Astrocyte (in vitro differentiated cells and primary cell): ENCODE results near the gene SUSD2. TPM values are rescaled to one million over a fixed set of nuclear protein-coding genes. Genes with fewer than 3 reads are reported as not detected.

Source experiments
- DNase-seq: peaks from one replicate; pipeline ENCODE4 v3.0.0-alpha.2; 2010; ENCODE audit warnings: low read depth
- FAIRE-seq: peaks from 2 replicates; lab custom pipeline; 2011; peaks lifted over from hg19 to GRCh38; lab: Jason Lieb, UNC
- H2AFZ ChIP-seq: 2 replicates; pipeline ENCODE4 v1.6.0; 2012; ENCODE audit warnings: low read depth, low read length, inconsistent platforms
- H3K27ac ChIP-seq: 2 replicates; pipeline ENCODE4 v1.5.1; 2011; ENCODE audit warnings: low read depth, low read length, inconsistent platforms
- H3K27me3 ChIP-seq: 2 replicates; pipeline ENCODE4 v1.6.0; 2011; ENCODE audit warnings: low read length, inconsistent platforms; ENCODE audit not compliant: insufficient read depth
- H3K36me3 ChIP-seq: 2 replicates; pipeline ENCODE4 v1.5.1; 2011; ENCODE audit warnings: low read length, inconsistent platforms; ENCODE audit not compliant: insufficient read depth
- H3K4me1 ChIP-seq: 2 replicates; pipeline ENCODE4 v1.5.1; 2011; ENCODE audit warnings: low read length, inconsistent platforms; ENCODE audit not compliant: insufficient read depth
- H3K4me2 ChIP-seq: 2 replicates; pipeline ENCODE4 v1.6.0; 2012; ENCODE audit warnings: low read length, inconsistent platforms
- H3K4me3 ChIP-seq: 2 replicates; pipeline ENCODE4 v1.5.1; 2011; ENCODE audit warnings: low read depth, mild to moderate bottlenecking, low read length, inconsistent platforms; ENCODE audit not compliant: insufficient read depth
- H3K79me2 ChIP-seq: 2 replicates; pipeline ENCODE4 v1.6.0; 2012; ENCODE audit warnings: mild to moderate bottlenecking, low read length, inconsistent platforms; ENCODE audit not compliant: insufficient read depth
- H3K9ac ChIP-seq: 2 replicates; pipeline ENCODE4 v1.6.0; 2012; ENCODE audit warnings: mild to moderate bottlenecking, low read length, inconsistent platforms
- H3K9me3 ChIP-seq: 2 replicates; pipeline ENCODE4 v1.5.1; 2012; ENCODE audit warnings: low read depth, mild to moderate bottlenecking, low read length, inconsistent platforms; ENCODE audit not compliant: insufficient read depth
- H4K20me1 ChIP-seq: 2 replicates; pipeline ENCODE4 v1.6.0; 2012; ENCODE audit warnings: low read length, inconsistent platforms; ENCODE audit not compliant: insufficient read depth
- H3K27ac Mint-ChIP-seq: one replicate; pipeline ENCODE4 v1.8.0; 2021; ENCODE audit warnings: mild to moderate bottlenecking, mixed read lengths; ENCODE audit not compliant: unreplicated experiment
- H3K27me3 Mint-ChIP-seq: one replicate; pipeline ENCODE4 v1.8.0; 2021; ENCODE audit warnings: low read depth, mixed read lengths; ENCODE audit not compliant: unreplicated experiment
- H3K36me3 Mint-ChIP-seq: one replicate; pipeline ENCODE4 v1.8.0; 2021; ENCODE audit warnings: low read depth, mixed read lengths; ENCODE audit not compliant: unreplicated experiment
- H3K4me1 Mint-ChIP-seq: one replicate; pipeline ENCODE4 v1.8.0; 2021; ENCODE audit warnings: low read depth, mixed read lengths; ENCODE audit not compliant: unreplicated experiment
- H3K4me3 Mint-ChIP-seq: one replicate; pipeline ENCODE4 v1.8.0; 2021; ENCODE audit warnings: mild to moderate bottlenecking, moderate library complexity, mixed read lengths; ENCODE audit not compliant: unreplicated experiment
- H3K9me3 Mint-ChIP-seq: one replicate; pipeline ENCODE4 v1.8.0; 2021; ENCODE audit warnings: mild to moderate bottlenecking, mixed read lengths; ENCODE audit not compliant: unreplicated experiment
- EZH2 ChIP-seq: IDR thresholded peaks from 2 replicates; pipeline ENCODE4 v1.6.1; 2012; ENCODE audit warnings: mild to moderate bottlenecking, low read length, inconsistent platforms; ENCODE audit not compliant: insufficient read depth
- total RNA-seq: library from RNA; stranded (reverse); gene quantifications from 2 replicates; pipeline ENCODE4 v1.2.1, GENCODE V29; 2021
- TF ChIP-seq, protein P1 (sequence below): IDR thresholded peaks from 2 replicates; pipeline ENCODE4 v1.5.1; 2011; ENCODE audit warnings: low read depth, mild to moderate bottlenecking, inconsistent platforms, low read length, moderate library complexity; ENCODE audit not compliant: insufficient read depth

Gene SUSD2
- total RNA-seq, 1 donor from 2014 or later: 0.77 TPM

DNA sequence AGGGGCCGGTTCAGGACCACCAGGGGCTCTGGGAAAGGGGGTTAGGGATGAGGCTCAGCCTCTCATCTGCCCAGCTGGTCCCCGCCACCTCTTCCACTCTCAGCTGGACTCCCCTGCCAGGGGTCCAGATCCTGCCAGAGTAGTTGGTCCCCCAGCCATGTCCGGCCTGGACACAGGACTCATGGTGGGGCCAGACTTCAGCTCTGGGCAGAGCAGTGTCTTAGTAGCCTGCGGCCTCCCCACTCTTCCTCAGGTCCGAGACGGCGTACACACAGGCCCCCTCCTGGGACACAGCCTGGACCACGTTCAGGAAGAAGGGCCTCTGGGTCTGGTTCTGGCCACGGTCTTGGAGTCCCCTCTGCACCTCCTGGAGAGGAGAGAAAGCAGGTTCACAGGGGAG is 38.5 kb downstream of the SUSD2 start:
- no peaks in the 10 kb centered on the region for H3K27me3 ChIP-seq
- no peaks in the 10 kb centered on the region for H4K20me1 ChIP-seq
- Mint-ChIP-seq H3K36me3 (peaks cover 4% of the 10 kb centered on the region), H3K4me1 (no peaks in the 10 kb centered on the region), H3K4me3 (no peak overlapping the region), H3K27ac (no peak overlapping the region), H3K27me3 (peaks cover 8% of the 10 kb centered on the region), H3K9me3 (peaks cover 12% of the 10 kb centered on the region)
- H3K4me1 ChIP-seq: no peaks in the 10 kb centered on the region
- H3K4me3 ChIP-seq: no peak overlapping the region
- TF ChIP-seq EZH2: no peak
- TF ChIP-seq, protein P1, sequence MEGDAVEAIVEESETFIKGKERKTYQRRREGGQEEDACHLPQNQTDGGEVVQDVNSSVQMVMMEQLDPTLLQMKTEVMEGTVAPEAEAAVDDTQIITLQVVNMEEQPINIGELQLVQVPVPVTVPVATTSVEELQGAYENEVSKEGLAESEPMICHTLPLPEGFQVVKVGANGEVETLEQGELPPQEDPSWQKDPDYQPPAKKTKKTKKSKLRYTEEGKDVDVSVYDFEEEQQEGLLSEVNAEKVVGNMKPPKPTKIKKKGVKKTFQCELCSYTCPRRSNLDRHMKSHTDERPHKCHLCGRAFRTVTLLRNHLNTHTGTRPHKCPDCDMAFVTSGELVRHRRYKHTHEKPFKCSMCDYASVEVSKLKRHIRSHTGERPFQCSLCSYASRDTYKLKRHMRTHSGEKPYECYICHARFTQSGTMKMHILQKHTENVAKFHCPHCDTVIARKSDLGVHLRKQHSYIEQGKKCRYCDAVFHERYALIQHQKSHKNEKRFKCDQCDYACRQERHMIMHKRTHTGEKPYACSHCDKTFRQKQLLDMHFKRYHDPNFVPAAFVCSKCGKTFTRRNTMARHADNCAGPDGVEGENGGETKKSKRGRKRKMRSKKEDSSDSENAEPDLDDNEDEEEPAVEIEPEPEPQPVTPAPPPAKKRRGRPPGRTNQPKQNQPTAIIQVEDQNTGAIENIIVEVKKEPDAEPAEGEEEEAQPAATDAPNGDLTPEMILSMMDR: no peak
- DNase-seq (no peak), FAIRE-seq (no peak)
- no peaks in the 10 kb centered on the region for H3K36me3 ChIP-seq
- peaks cover 3% of the 10 kb centered on the region for H3K9me3 ChIP-seq
- no peaks in the 10 kb centered on the region for H3K79me2 ChIP-seq
- H3K4me2 ChIP-seq: no peak overlapping the region
- no peak overlapping the region for H3K27ac ChIP-seq
- no peak overlapping the region for H3K9ac ChIP-seq
- no peak overlapping the region for H2AFZ ChIP-seq

DNA sequence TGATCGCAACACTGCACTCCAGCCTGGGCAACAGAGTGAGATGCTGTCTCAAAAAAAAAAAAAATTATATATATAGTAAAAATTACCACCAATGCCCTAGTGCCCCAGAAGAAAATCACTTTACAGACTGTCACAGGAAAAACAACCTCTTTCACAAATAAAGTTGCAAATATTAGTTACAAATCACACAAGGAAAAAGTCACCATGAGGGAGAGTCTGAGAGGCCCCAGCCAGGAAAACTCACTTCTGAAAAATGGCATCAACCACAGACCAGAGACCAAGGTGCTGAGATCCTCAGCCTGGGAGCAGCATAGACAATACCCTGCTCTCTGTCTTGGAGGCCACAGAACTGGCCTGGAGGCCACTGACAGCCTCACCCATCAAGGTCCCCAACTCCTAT is 43.2 kb downstream of the SUSD2 start:
- peaks cover 4% of the 10 kb centered on the region for H3K27me3 Mint-ChIP-seq
- no peak for TF ChIP-seq EZH2
- TF ChIP-seq, protein P1: no peak
- H3K4me1 Mint-ChIP-seq: no peaks in the 10 kb centered on the region
- H3K27ac Mint-ChIP-seq: no peak overlapping the region
- no peak for FAIRE-seq
- no peaks in the 10 kb centered on the region for H3K27me3 ChIP-seq
- H3K4me2 ChIP-seq: no peak overlapping the region
- H3K9ac ChIP-seq: no peak overlapping the region
- no peak overlapping the region for H3K27ac ChIP-seq
- H3K4me3 ChIP-seq: no peak overlapping the region
- H3K9me3 ChIP-seq: peaks cover 6% of the 10 kb centered on the region
- H3K36me3 Mint-ChIP-seq: no peaks in the 10 kb centered on the region
- H3K4me3 Mint-ChIP-seq: no peak overlapping the region
- no peaks in the 10 kb centered on the region for H3K4me1 ChIP-seq
- no peaks in the 10 kb centered on the region for H3K79me2 ChIP-seq
- H3K36me3 ChIP-seq: no peaks in the 10 kb centered on the region
- no peak for DNase-seq
- H3K9me3 Mint-ChIP-seq: peaks cover 7% of the 10 kb centered on the region
- no peak overlapping the region for H2AFZ ChIP-seq
- no peaks in the 10 kb centered on the region for H4K20me1 ChIP-seq

DNA sequence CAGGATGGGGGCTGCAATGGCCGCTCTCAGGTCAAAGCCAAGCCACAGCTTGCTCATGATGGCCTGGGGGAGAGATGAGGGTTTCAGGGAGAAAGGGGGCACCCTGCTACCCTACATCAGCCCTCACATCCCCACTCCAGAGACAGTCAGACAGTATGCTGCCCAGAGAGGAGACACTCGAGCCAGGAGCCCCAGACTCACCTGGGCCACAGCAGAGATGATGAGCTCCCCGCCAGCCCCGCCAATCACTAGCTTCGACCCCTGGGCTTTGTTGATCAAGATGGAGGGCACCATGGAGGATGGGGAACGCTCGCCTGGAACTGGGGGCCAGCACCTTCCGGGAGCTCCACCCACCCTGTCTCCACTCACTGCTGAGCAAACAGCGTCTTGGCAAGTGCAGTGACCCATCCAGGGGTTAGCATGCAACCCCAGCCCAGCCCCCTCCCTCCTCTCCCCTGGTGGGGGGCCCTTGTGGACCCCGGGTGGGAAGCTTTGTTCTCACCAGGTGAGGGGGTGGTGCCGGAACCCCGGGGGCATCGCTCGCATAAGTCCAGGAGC is 43.8 kb downstream of the SUSD2 start:
- no peak overlapping the region for H3K27ac Mint-ChIP-seq

More for the DNA sequence above, 43.8 kb downstream of the SUSD2 start:
- Histone ChIP-seq H3K27ac (no peak overlapping the region), H3K9ac (no peak overlapping the region), H3K36me3 (no peaks in the 10 kb centered on the region), H3K9me3 (peaks cover 6% of the 10 kb centered on the region), H2AFZ (no peak overlapping the region), H3K27me3 (no peaks in the 10 kb centered on the region), H3K4me2 (no peak overlapping the region), H4K20me1 (no peaks in the 10 kb centered on the region), H3K4me3 (no peak overlapping the region), H3K4me1 (no peaks in the 10 kb centered on the region), H3K79me2 (no peaks in the 10 kb centered on the region)
- TF ChIP-seq, protein P1: no peak
- TF ChIP-seq EZH2: no peak
- Mint-ChIP-seq H3K9me3 (peaks cover 4% of the 10 kb centered on the region), H3K4me1 (no peaks in the 10 kb centered on the region), H3K4me3 (no peak overlapping the region), H3K36me3 (no peaks in the 10 kb centered on the region), H3K27me3 (peaks cover 2% of the 10 kb centered on the region)
- DNase-seq (no peak), FAIRE-seq (no peak)
